ENCODE measurements around the gene PCDHB5.

GRCh38 chr5:141175933-141176332 lies 40.9 kb downstream of the PCDHB5 start:
- no peak for TF ChIP-seq POLR2A (IDR thresholded peaks at IDR 0.05)
- TF ChIP-seq CTCF (IDR thresholded peaks at IDR 0.05): no peak
